Right ventricle myocardium inferior (tissue), 1 donor: Measurements from ENCODE around the gene ASB2. TPM values are rescaled to one million over a fixed set of nuclear protein-coding genes. Genes with fewer than 3 reads are reported as not detected.
A peak's percentile ranks its signal among the peaks of the same experiment; 100 is the strongest.

Experiments
- ATAC-seq: fragments of 200-7000 bp; cut with Tn5 transposase; one replicate; pipeline ENCODE4 v1.9.1; 2020; ENCODE audit warnings: mild to moderate bottlenecking, moderate library complexity
- DNase-seq: peaks from one replicate; pipeline ENCODE4 v3.0.0; 2021; ENCODE audit errors: missing footprints
- intact Hi-C: fragments of 100-400 bp; cut with DNase I; formaldehyde crosslinking; loops from one replicate; pipeline ENCODE4 v1.11.0; 2022
- microRNA-seq: library from miRNA; unstranded; fragments of <30 nt; microRNA quantifications from one replicate; pipeline ENCODE4 v1.2.0, GENCODE V29; 2020
- total RNA-seq: library from RNA; stranded (reverse); fragmentation: NEBNext Ultra II Directional; extraction: Animal tissue kit (Norgen Biotek cat#: 25700); gene quantifications from one replicate; pipeline ENCODE4 v1.2.1, GENCODE V29; 2021
- donor health status: DM: no; HTN: yes; CAD: no; lungs with severe emphysema.

Gene ASB2
- total RNA-seq, 1 donor from 2014 or later = 294 TPM

GRCh38 chr14:93902619-93903307 lies 73.6 kb downstream of the ASB2 start:
- ATAC-seq (no peak), DNase-seq (no peak)
- intact Hi-C loops = no loop called here

- no peak for DNase-seq
- intact Hi-C loops = no loop called here
- no peak for ATAC-seq
Measured at GRCh38 chr14:93901813-93902212, 74.6 kb downstream of the ASB2 start.

DNA sequence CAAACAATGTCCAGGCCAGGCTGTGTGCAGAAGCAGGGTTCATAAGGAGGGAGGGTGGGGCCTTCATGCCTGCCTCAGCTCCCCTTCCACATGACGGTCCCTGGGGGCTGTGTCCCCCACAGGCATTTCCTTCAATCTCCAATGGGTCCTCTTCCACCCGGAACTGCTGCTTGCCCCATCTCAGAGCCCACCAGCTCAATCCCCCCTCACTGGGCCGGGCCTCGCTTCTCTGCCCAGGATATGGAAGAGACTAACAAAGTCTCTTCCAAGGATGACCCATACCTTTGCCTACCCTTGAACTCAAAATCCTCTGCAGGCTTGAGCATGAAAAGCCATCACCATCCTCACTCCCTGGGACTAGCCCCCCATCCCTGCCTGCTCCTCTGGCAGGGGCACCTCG lies 77.6 kb downstream of the ASB2 start:
- DNase-seq (no peak), ATAC-seq (no peak)
- intact Hi-C loops = no loop called here

GRCh38 chr14:93898081-93898611 lies 78.2 kb downstream of the ASB2 start:
- intact Hi-C loops = no loop called here
- ATAC-seq = no peak
- no peak for DNase-seq

GRCh38 chr14:93897476-93897845 lies 78.9 kb downstream of the ASB2 start:
- DNase-seq (no peak), ATAC-seq (no peak)
- intact Hi-C loops = no loop called here

GRCh38 chr14:93895023-93895604 lies 81.3 kb downstream of the ASB2 start:
- ATAC-seq (no peak), DNase-seq (no peak)
- intact Hi-C loops = no loop called here

DNA sequence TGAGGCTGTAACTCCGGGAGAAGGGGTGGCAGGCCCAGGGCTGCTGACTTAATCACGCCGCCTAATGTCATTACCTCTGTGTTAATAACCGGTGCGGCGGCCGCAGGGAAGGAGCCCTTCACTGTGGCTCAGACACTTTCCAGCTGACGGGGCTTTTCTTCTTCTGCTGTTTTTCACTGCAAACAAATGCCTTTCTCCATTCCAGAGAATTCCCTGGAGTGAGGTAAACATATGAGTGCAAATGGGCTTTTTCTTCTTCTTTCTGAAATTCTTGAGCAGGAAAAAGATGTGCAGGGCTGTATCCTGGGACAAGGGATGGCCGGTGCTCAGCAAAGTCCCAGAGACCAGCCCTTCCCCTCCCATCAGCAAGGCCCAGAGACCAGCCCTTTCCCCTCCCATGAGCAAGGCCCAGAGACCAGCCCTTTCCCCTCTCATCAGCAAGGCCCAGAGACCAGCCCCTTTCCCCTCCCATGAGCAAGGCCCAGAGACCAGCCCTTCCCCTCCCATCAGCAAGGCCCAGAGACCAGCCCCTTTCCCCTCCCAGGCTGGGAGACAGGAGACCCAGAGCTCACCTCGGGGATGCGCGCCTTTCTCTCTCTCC lies 82.6 kb downstream of the ASB2 start:
- no peak for ATAC-seq
- intact Hi-C loops = loop anchor here (2.0 kb wide), 1 partner anchor 237 kb away; no protein-coding TSS in a partner anchor
- no peak for DNase-seq

GRCh38 chr14:93892923-93893558 lies 83.3 kb downstream of the ASB2 start:
- ATAC-seq (peak; percentile 57), DNase-seq (peak; percentile 89)
- intact Hi-C loops = loop anchor here (1.0 to 2.0 kb wide), 2 partner anchors 236 to 244 kb away; no protein-coding TSS in a partner anchor

- no peak for DNase-seq
- intact Hi-C loops = loop anchor here (1.0 to 2.0 kb wide), 2 partner anchors 236 to 243 kb away; no protein-coding TSS in a partner anchor
- no peak for ATAC-seq
Measured at GRCh38 chr14:93892505-93892839, 83.9 kb downstream of the ASB2 start.

GRCh38 chr14:93891756-93892504 lies 84.4 kb downstream of the ASB2 start:
- intact Hi-C loops = loop anchor here (1.0 to 2.0 kb wide), 2 partner anchors 235 to 243 kb away; no protein-coding TSS in a partner anchor
- DNase-seq = no peak

GRCh38 chr14:93889739-93890483 lies 86.5 kb downstream of the ASB2 start:
- intact Hi-C loops = no loop called here
- no peak for DNase-seq
- no peak for ATAC-seq

More at GRCh38 chr14:93891756-93892504, 84.4 kb downstream of the ASB2 start:
- no peak for ATAC-seq

GRCh38 chr14:93888995-93889394 lies 87.4 kb downstream of the ASB2 start:
- no peak for DNase-seq
- peak; percentile 67 for ATAC-seq
- intact Hi-C loops = no loop called here

DNA sequence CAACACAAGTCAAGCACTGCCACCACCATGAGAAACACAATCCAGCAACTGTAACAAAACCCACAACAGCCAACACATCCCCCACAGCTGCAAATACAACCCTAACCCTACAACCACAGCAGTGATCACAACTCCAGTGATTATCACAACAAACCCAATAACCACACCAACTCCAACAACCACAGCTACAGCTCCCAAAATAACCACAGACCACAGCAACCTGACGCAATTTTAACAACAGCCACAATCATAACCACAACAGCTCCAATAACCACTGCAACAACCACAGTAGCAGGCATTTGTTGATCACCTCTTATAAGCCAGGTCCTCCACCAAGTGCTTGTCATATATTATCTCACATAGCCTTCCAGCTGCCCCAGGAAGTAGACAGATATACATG lies 91.4 kb downstream of the ASB2 start:
- no peak for DNase-seq
- intact Hi-C loops = no loop called here
- no peak for ATAC-seq

Small RNAs within 50 kb of the gene (microRNA-seq; reads per million reads assigned to microRNA genes)
- gene MIR4506 = not detected

Other genes starting within 250 kb of the ASB2 start
- gene PRIMA1, start 188.1 kb downstream of the ASB2 start, total RNA-seq = 10.3 TPM
- gene FAM181A, start 49.2 kb downstream of the ASB2 start, total RNA-seq = not detected
- 0.84 TPM for gene CCDC197, start 20.7 kb upstream of the ASB2 start, total RNA-seq
- gene OTUB2, start 49.8 kb upstream of the ASB2 start, total RNA-seq = 0.35 TPM
- 187 TPM for gene DDX24, start 104.6 kb upstream of the ASB2 start, total RNA-seq
- 10.7 TPM for gene IFI27L1, start 104.7 kb upstream of the ASB2 start, total RNA-seq
- 164 TPM for gene IFI27, start 134.2 kb upstream of the ASB2 start, total RNA-seq
- 52.4 TPM for gene IFI27L2, start 153.0 kb upstream of the ASB2 start, total RNA-seq
- gene PPP4R4, start 197.8 kb upstream of the ASB2 start, total RNA-seq = 0.16 TPM